Astrocyte of the cerebellum (primary cell): ENCODE measurements around the gene BCAM.
"Not testable (repeated sequence)": the region's sequence is repeated elsewhere in the genome, so short reads cannot be mapped to it uniquely, and the experiment has no call there.

Source experiments
- DNase-seq: peaks from one replicate; pipeline ENCODE4 v3.0.0-alpha.2; 2011; ENCODE audit warnings: low read depth
- H3K4me3 ChIP-seq: 2 replicates; pipeline ENCODE4 v1.5.1; 2011; ENCODE audit warnings: mild to moderate bottlenecking, low read depth, low read length, moderate library complexity
- in situ Hi-C: cut with HindIII; loops from 2 replicates; pipeline ENCODE4 v1.10.0; 2017; ENCODE audit warnings: low sequenced_read_pairs
- TF ChIP-seq, protein P1 (sequence below): IDR thresholded peaks from 2 replicates; pipeline ENCODE4 v1.5.1; 2012; ENCODE audit warnings: low read length, low read depth, moderate library complexity, mild to moderate bottlenecking; ENCODE audit errors: missing control alignments

Gene BCAM

DNA sequence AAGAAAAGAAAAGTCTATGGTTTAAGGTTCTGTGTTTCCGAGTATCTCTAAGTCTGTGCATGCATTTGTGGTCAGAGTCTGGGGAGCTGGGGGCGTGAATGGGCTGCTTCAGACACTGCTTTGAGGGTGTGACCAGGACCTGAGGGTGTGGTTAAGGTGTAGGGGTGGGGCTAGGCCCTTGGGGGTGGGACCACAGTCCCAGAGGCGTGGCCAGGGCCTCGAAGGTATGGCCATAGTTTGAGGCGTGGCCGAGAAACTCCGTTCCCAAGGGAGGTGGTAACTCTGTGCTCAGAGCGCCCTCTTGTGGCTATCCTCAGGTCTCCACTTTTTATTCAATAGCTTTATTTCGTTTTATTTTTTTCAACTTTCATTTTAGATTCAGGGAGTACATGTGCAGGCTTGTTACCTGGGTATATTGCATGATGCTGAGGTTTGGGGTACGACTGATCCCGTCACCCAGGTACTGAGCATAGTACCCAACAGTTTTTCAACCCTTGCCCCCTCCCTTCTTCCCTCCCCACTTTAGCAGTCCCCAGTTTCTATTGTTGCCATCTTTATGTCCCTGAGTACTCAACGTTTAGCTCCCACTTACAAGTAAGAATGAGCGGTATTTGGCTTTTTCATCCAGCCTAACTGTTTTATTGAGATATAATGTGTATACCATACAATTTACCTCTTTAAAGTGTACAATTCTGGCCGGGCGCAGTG is 38.2 kb upstream of the BCAM start:
- DNase-seq: peak; percentile 92
- in situ Hi-C loops: no loop called here

DNA sequence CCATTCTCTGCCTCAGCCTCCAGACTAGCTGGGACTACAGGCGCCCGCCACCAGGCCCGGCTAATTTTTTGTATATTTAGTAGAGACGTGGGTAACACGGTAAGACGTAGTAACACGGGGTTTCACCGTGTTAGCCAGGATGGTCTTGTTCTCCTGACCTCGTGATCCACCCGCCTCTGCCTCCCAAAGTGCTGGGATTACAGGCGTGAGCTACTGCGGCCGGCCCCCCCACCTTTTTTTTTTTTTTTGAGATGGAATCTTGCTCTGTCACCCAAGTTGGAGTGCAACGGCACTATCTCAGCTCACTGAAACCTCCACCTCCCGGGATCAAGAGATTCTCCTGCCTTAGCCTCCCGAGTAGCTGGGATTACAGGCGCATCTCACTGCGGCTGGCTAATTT is 36.8 kb upstream of the BCAM start:
- DNase-seq, H3K4me3 ChIP-seq, in situ Hi-C loops: not testable (repeated sequence)

More for the DNA sequence above, 38.2 kb upstream of the BCAM start:
- no peak overlapping the region for H3K4me3 ChIP-seq
- TF ChIP-seq, protein P1, sequence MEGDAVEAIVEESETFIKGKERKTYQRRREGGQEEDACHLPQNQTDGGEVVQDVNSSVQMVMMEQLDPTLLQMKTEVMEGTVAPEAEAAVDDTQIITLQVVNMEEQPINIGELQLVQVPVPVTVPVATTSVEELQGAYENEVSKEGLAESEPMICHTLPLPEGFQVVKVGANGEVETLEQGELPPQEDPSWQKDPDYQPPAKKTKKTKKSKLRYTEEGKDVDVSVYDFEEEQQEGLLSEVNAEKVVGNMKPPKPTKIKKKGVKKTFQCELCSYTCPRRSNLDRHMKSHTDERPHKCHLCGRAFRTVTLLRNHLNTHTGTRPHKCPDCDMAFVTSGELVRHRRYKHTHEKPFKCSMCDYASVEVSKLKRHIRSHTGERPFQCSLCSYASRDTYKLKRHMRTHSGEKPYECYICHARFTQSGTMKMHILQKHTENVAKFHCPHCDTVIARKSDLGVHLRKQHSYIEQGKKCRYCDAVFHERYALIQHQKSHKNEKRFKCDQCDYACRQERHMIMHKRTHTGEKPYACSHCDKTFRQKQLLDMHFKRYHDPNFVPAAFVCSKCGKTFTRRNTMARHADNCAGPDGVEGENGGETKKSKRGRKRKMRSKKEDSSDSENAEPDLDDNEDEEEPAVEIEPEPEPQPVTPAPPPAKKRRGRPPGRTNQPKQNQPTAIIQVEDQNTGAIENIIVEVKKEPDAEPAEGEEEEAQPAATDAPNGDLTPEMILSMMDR: peak; percentile 64

DNA sequence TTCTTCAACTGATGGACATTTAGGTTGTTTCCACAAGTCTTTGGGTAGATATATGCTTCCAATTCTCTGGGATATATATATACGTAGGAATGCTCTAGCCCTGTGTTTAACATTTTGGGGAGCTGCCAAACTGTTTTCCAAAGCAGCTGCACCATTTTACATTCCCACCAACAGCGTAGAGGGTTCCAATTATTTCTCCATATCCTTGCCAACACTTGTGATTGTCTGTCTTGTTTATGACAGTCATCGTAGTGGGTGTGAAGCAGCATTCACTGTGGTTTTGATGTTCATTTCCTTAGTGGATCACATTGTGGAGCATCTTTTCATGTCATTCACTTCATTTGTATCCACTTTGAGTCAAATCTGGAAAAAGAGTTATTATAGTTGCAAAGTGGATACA is 35.9 kb upstream of the BCAM start:
- no peak for DNase-seq
- no peak overlapping the region for H3K4me3 ChIP-seq
- TF ChIP-seq, protein P1: no peak
- in situ Hi-C loops: no loop called here

DNA sequence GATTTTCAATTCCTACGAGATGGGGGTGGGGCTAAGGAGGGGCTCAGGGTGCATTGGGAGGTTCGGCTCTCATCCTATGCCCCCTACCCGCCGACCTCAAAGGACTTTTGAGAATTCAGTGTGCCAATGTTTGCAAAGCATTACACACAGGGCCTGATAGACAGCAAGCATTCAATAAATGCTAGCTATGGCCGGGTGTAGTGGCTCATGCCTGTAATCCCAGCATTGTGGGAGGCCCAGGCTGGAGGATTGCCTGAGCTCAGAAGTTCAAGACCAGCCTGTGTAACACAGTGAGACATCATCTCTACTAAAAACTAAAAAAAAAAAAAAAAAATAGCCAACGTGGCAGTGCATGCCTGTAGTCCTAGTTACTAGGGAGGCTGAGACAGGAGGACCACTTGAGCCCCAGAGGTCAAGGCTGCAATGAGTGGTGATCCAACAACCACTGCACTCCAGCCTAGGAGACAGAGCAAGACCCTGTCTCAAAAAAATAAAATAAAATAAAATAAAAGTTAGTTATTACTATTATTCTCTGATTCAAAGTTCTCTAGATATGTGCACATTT is 33.1 kb upstream of the BCAM start:
- in situ Hi-C loops: no loop called here

DNA sequence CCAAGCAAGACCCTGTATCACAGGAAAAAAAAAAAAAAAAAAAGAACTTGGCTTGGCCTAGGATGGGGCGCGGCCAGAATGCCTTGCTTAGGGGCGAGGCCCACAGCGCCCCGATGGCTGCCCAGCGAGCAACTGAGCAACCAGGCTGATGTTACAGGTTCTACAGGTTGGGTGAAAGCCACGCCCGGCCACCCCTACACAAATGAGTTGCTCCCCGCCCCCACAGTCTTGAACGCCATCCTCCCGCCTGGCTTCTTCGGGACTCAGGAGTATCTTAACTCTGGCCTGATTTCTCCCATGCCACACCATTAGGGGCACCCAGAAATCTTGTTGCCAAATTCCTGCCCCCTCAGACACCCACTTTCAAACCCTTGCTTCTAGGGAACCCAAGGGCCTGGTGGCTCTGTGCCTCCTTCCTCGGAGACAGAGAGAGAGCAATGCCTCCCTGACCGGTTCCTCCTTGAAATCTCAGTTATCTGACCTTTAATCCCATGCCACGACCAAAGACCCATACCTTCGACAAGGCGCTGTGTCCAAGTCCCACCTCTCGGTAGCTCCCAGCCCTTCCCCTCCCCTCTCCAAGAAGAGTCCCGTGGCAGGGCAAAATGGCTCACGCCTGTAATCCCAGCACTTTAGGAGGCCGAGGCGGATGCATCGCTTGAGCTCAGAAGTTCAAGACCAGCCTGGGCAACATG is 32.4 kb upstream of the BCAM start:
- H3K4me3 ChIP-seq: no peak overlapping the region
- no peak for DNase-seq
- TF ChIP-seq, protein P1: no peak
- in situ Hi-C loops: no loop called here

More for the DNA sequence above, 33.1 kb upstream of the BCAM start:
- DNase-seq: no peak
- TF ChIP-seq, protein P1: no peak
- no peak overlapping the region for H3K4me3 ChIP-seq

DNA sequence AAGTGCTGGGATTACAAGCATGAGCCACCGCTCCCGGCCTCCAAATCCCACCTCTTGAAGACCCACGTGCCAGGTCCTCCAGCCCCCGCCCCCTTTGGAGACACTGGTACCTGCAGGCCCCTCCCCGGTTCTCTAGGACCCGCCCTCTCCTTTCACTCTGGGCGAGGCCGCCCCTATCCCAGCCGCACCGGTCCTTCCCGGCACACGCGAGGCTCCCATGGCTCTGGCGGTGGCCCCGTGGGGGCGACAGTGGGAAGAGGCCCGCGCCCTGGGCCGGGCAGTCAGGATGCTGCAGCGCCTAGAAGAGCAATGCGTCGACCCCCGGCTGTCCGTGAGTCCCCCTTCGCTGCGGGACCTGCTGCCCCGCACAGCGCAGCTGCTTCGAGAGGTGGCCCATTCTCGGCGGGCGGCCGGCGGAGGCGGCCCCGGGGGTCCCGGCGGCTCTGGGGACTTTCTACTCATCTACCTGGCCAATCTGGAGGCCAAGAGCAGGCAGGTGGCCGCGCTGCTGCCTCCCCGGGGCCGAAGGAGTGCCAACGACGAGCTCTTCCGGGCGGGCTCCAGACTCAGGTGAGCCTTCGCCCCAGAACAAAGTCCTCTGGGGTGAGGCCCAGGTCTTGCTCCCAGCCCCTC is 31.1 kb upstream of the BCAM start, which contains the start of gene CBLC:
Gene CBLC, plus strand, starts transcription at position 176 of the 633 bp plus-strand sequence. Its CDS starts 42 bp downstream, at position 218.
- no peak within 1 kb of the TSS for H3K4me3 ChIP-seq
- TF ChIP-seq, protein P1: no peak
- DNase-seq: no peak
- in situ Hi-C loops: no loop called here
